ENCODE data around the gene TFAP2A. TPM values are rescaled to one million over a fixed set of nuclear protein-coding genes. Genes with fewer than 3 reads are reported as not detected.
A peak's percentile ranks its signal among the peaks of the same experiment; 100 is the strongest.

The TFAP2A gene
- not detected in 2 replicates for total RNA-seq

- DNase-seq (ENCODE audit: low read depth in 2 of 2) = peak; percentile 15 to 37
Measured at GRCh38 chr6:10414756-10415616, at the start of gene TFAP2A. Gene TFAP2A (minus strand): TSS chr6:10415074. CDS start chr6:10414991, 83 bp downstream.

DNA sequence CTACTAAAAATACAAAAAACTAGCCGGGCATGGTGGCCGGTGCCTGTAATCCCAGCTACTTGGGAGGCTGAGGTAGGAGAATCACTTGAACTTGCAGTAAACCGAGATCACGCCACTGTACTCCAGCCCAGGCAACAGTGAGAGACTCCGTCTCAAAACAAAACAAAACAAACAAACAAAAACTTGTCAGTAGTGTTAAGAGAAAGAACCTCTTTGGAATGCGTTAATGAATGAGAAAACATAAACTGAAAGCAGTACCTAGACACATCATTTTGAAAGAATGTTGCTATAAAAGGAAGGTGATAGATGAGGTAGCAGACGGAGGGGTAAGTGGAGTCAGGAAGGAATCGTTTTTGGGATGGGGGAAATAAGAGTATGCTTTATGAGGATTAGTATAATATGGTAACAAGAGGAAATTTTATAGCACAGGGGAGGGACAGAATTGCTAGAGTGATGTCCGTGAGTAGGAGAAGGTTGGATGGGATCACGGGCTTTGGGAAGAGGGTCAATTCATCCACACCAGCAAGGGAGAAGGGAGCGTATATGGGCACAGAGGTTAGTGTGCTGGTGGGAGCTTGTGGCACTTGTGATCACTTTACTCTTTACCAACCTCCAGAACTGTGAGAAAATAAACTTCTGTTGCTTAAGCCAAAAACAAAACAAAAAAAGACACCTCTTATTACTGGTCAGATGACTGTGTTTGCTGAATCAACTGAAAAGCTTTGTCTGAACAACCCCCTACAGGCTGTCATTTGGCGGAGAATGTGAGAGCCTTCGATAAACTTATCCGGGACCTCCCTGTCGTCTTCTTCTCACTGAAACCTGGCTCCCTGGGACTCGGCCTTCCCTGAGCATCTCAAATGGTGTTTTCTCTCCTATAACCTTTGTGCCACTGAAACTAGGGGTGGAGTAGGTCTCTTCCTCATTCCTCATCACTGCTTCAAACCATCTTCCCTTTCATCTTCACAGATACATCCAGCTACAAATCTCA is 48.9 kb upstream of the TFAP2A start:
- DNase-seq (ENCODE audit: low read depth in 2 of 2) = no peak

DNA sequence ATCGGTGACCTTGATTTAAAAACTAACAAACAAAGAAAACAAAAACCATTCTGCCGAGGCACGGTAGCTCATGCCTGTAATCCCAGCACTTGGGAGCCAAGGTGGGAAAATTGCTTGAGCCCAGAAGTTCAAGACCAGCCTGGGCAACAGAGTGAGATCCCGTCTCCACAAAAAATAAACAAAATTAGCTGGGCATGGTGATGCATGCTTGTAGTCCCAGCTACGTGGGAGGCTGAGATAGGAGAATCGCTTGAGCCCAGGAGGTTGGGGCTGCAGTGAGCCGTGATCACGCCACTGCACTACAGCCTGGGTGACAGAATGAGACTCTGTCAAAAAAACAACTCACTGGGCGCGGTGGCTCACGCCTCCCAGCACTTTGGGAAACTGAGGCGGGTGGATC is 48.2 kb upstream of the TFAP2A start:
- no peak for DNase-seq (ENCODE audit: low read depth in 2 of 2)

DNA sequence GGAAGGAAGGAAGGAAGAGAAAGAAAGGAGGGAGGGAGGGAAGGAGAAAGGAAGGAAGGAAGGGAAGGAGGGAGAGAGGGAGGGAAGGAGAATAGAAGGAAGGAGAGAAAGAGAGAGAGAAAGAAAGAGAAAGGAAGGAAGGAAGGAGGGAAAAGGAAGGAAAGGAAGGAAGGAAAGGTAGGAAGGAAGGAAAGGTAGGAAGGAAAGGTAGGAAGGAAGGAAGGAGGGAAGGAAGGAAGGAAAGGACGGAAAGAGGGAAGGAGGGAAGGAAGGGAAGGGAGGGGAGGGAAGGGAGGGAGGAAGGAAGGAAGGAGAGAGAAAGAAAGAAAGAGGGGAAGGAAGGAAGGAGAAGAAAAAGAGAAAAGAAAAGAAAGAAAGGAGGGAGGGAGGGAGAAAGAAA is 47.0 kb upstream of the TFAP2A start:
- no peak for DNase-seq (ENCODE audit: low read depth in 2 of 2)

- DNase-seq (ENCODE audit: low read depth in 2 of 2) = no peak
Measured at GRCh38 chr6:10460096-10460495, 45.2 kb upstream of the TFAP2A start.

DNA sequence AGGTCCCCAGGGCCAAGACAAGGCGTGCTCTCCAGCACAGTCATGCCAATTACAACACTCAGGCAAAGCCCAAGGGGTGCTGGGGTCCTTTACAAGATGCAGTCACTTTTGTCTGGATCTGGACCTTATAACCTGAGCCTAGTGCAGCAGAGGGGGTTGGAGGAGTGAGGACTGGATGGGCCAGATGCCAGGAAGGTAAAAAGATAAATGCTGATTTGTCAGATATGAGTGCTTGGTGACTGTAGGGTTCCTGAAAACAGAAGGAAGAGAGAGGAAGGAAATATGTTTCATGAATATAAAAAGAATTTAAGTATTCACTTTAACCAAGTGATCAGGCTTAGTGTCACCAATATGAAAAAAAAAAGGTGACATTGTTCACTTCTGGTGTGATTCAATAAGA is 43.4 kb upstream of the TFAP2A start:
- no peak for DNase-seq (ENCODE audit: low read depth in 2 of 2)

DNA sequence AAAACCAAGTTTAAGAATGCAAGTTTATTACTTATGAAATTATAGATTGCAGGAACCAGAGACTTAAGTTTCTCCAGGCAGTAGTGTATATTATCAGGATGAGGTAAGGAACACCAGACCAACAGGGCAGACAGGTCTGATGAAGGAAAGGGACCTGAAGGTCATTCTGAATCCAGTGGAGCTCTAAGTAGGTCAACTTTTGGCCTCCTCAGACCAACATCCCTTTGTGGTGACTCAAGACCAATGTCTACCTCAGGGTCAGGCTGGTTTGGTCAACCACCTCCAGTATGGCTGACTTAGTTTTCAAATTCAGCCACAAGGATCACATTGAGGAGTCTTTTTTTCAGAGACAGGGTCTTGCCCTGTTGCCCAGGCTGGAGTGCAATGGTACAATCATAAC is 38.7 kb upstream of the TFAP2A start:
- no peak for DNase-seq (ENCODE audit: low read depth in 2 of 2)

DNA sequence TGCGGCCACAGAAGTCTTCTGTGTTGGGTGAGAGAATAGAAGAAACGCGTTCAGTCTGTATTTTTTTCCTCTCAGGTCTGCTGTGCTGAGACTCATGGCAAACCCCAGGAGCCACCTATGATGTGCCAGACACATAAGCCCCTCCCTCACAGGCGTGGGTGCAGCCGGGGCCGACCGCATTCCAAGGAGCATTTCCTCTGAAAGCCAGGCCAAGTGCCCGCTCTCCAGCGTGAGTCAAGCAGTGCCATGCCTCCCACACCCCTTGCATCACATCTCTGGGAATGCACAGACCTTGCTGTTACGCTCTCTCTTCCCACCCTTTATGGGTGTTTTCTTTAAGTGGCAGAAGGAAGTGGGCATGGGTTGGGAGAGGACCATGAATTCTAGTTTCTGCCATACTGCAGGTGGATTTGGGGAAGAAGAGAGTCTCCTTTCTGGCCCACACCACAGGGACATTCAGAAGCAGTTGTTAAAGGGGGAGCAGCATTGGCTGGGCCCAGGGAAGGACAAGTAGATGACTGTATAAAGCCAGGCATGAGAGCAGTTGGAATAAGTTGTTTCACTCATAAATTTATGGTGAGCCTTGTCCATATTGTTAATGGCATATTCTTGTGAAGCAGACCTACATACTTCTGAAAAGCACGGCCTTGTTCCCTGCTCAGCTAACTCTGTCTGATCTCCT is 37.1 kb upstream of the TFAP2A start:
- DNase-seq (ENCODE audit: low read depth in 2 of 2) = peak in 1 of 2 donors; percentile 58

GRCh38 chr6:10451394-10451793 is 36.5 kb upstream of the TFAP2A start:
- DNase-seq (ENCODE audit: low read depth in 2 of 2) = no peak

DNA sequence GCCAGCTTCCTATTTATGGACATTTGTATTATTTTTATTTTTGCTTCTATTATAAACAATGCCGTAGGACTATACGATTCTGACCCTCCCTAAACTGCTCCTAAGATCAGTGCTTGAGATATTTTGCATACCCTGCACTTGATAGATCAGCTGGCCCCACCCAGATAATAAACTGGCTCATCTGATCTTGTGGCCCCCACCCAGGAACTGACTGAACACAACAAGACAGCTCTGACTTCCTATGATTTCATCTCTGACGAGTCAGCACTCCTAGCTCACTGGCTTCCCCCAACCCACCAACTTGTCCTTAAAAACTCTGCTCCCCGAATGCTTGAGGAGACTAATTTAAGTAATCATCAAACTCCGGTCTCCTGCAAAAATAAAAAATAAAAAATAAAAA is 34.9 kb upstream of the TFAP2A start:
- peak in 1 of 2 donors; percentile 18 for DNase-seq (ENCODE audit: low read depth in 2 of 2)

- no peak for DNase-seq (ENCODE audit: low read depth in 2 of 2)
Measured at GRCh38 chr6:10448096-10448495, 33.2 kb upstream of the TFAP2A start.

- DNase-seq (ENCODE audit: low read depth in 2 of 2) = no peak
Measured at GRCh38 chr6:10446548-10446947, 31.7 kb upstream of the TFAP2A start.

DNA sequence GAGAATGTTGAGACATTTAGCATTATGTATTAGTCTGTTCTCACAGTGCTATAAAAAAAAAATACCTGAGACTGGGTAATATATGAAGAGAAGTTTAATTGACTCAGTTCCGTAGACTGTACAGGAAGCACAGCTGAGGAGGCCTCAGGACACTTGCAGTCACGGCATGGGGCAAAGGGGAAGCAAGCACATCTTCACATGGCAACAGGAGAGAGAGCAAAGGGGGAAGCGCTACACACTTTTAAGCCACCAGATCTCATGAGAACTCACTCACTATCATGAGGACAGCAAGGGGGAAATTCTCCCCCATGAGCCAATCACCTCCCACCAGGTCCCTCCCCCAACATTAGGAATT is 26.8 kb upstream of the TFAP2A start:
- DNase-seq (ENCODE audit: low read depth in 2 of 2) = no peak

- peak in 1 of 2 donors; percentile 61 for DNase-seq (ENCODE audit: low read depth in 2 of 2)
Measured at GRCh38 chr6:10441004-10441654, 26.3 kb upstream of the TFAP2A start.

DNA sequence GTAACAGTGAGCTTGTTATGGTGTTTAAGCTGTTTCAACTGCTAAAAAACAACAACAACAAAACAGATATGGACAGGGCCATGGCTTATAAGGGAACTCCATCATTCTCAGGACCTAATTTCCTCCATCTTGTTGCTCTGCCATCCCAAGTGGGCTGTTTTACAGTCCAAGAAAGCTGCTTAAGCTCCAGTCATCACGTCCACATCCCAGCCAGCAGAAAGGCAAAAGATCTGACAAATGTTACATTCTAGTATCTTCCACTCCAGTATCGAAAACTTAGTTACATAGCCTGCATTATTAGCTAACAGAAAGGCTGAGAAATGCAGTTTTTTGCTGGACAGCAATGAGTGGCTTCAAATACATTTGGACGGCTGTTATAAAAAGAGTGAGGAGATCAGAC is 23.0 kb upstream of the TFAP2A start:
- DNase-seq (ENCODE audit: low read depth in 2 of 2) = no peak

DNA sequence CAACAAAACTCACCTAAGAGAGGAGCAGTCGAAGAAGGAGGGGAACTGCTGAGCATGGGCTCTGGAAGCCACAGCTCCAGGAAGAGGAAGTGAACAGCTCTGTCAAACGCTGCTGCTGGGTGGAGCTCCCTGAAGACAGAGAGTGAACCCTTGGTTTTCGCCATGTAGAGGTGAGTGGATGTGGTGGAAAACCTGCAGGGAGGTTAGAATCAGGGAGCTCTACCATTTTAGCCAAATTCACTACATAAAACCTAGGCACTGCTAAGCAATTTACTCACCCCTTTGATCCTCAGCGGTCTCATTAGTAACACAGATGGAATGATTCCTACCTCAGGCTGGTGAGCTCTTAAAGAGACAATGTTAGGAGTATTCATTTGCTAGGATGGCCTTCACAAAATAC is 19.4 kb upstream of the TFAP2A start:
- no peak for DNase-seq (ENCODE audit: low read depth in 2 of 2)

- DNase-seq (ENCODE audit: low read depth in 2 of 2) = no peak
Measured at GRCh38 chr6:10433322-10433721, 18.4 kb upstream of the TFAP2A start.

DNA sequence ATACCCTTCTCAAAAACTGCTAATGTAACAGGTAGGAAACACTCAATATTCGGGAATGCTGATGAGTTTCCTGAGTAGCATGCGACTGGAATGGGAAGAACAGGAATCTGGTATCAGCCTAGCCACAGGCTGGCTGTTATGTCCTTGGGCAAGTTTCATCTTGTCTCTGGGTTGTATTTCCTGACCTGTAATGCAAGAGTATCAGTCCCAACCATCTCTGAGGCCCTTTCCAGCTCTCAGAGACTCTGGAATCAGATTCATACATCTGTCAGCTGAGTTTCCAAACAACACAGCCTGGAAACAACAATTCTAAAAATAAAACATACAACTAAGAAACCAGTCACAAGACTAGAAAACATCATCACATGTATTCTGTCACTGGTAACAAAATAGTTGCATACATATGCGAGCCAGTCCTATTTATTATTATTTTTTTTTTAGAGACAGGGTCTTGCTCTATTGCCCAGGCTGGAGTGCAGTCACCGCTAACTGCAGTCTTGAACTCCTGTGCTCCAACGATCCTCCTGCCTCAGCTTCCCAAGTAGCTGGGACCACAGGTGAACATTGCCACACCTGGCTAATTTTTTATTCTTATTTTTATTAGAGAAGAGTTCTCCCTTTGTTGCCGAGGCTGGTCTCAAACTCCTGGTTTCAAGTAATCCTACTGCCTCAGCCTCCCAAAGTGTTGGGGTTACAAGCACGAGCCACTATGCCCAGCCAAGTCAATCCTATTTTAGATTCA is 16.7 kb upstream of the TFAP2A start:
- no peak for DNase-seq (ENCODE audit: low read depth in 2 of 2)

- DNase-seq (ENCODE audit: low read depth in 2 of 2) = peak; percentile 73 to 76
Measured at GRCh38 chr6:10429638-10430427, 15.0 kb upstream of the TFAP2A start.

DNA sequence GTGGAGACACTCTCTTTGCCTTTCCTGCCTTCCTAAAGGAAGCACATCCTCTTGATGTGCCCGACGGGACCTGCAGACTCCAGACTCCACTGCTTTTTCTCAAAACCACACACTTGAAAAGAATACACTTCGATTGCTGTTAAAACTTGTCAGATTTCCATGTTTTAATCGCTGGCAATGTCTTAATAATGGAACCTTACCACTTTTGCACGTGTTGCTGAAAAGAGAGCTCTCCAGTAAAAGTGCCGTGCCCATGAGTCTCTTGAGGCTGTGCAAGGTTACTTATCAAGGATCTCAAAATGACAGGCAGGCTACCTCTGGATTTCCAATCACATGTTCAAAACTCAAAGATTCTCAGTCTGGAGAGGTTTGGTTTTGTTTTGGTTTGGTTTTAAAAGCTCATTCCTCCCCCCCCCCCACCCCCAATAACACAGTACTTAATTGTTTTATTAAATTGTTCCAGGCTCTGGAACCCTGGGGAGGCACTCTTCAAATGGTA is 12.0 kb upstream of the TFAP2A start:
- DNase-seq (ENCODE audit: low read depth in 2 of 2) = no peak

Data from lung microvascular endothelial cell (primary cell).